Measurements from ENCODE around the gene C4BPB.

GRCh38 chr1:207062058-207062457, 26.6 kb upstream of the C4BPB start:
- no peak for TF ChIP-seq CTCF (conservative IDR thresholded peaks at IDR 0.05 in 1 of 2, IDR thresholded peaks at IDR 0.05 in 1 of 2; ENCODE audit: low read depth in 1 of 2, low read length in 2 of 2)
- no peak for TF ChIP-seq EZH2 (IDR thresholded peaks at IDR 0.05; ENCODE audit: low read length, missing control alignments)
